Pancreas (tissue), 10 donors: ENCODE measurements around the gene RAP1A. TPM values are rescaled to one million over a fixed set of nuclear protein-coding genes. Genes with fewer than 3 reads are reported as not detected.

Experiments
- ATAC-seq, 4 donors: fragments of 200-7000 bp; cut with Tn5 transposase; one replicate each; pipeline versions ENCODE4 v1.8.0 to v1.9.1; 2020; ENCODE audit warnings: mild to moderate bottlenecking in 4 of 4, moderate library complexity in 4 of 4
- DNase-seq, 6 donors: peaks; one replicate each; pipeline ENCODE4 v3.0.0-alpha.2; 2020
- FAIRE-seq: peaks from 2 replicates; lab custom pipeline; 2012; peaks lifted over from hg19 to GRCh38; lab: Jason Lieb, UNC
- H3K27ac ChIP-seq, 4 donors: fragments of 200-600 bp; sonication (generic); 1 replicate in 3 of 4; 2 replicates in 1 of 4; pipeline versions ENCODE4 v1.5.0 to v1.8.0; 2020
- H3K27me3 ChIP-seq, 4 donors: fragments of 200-600 bp; one replicate each; pipeline ENCODE4 v1.8.0; 2021
- H3K36me3 ChIP-seq, 3 donors: fragments of 200-600 bp; sonication (generic) in 1 of 3; one replicate each; pipeline versions ENCODE4 v1.5.0 to v1.8.0; 2020 to 2021
- H3K4me1 ChIP-seq, 3 donors: fragments of 200-600 bp; one replicate each; pipeline ENCODE4 v1.8.0; 2021
- H3K4me3 ChIP-seq, 4 donors: fragments of 200-600 bp; sonication (generic) in 2 of 4; one replicate each; pipeline versions ENCODE4 v1.5.0 to v1.8.0; 2020 to 2021
- H3K9me3 ChIP-seq, 4 donors: fragments of 200-600 bp; one replicate each; pipeline ENCODE4 v1.8.0; 2021
- WGBS, 2 donors: extraction: QIAGEN DNeasy Blood & Tissue Kit; methylation state at CpG; one replicate each; pipeline ENCODE4 v1.1.7; 2013; 5-methylcytosine and 5-hydroxymethylcytosine counted together
- intact Hi-C, 3 donors: fragments of 100-400 bp; cut with DNase I; formaldehyde crosslinking; loops; one replicate each; pipeline versions ENCODE4 v1.11.1 to v1.14.2; 2022
- polyA plus RNA-seq, 2 donors: library from polyadenylated mRNA; stranded (reverse); fragments of 200-250 nt; gene quantifications; one replicate each; pipeline ENCODE4 v1.2.3, GENCODE V29; 2013
- total RNA-seq, 6 donors: library from RNA; stranded (reverse); fragmentation: NEBNext Ultra II Directional in 4 of 6; extraction: Animal tissue kit (Norgen Biotek cat#: 25700) in 4 of 6; gene quantifications; one replicate each; pipeline versions ENCODE4 v1.2.1 to v1.2.4, GENCODE V29; 2021 to 2023
- TF ChIP-seq, protein P1 (sequence below), 4 donors: fragments of 200-600 bp; sonication (generic) in 3 of 4; IDR thresholded peaks; one replicate each; pipeline versions ENCODE4 v1.5.0 to v1.8.0; 2021; ENCODE audit warnings: antibody characterized with exemption in 4 of 4
- donor health status: healthy with polysubstance abuse.
- donor health status: DM: no; HTN: no; CAD: no; lungs with moderate emphysema.
- donor health status: DM: no; HTN: no; CAD: no.
- donor health status: control.
- donor health status: control.
- donor health status: Bipolar disorder and iron deficiency.
- donor health status: DM: yes; HTN: yes; CAD: no.
- donor health status: DM: no; HTN: no; CAD: no.
- donor health status: DM: no; HTN: no; CAD: no.
- donor health status: DM: yes; HTN: yes; CAD: no.

Gene RAP1A
- total and polyA plus RNA-seq, 8 donors: 17.0 to 35.1 (median 21.5) TPM

DNA sequence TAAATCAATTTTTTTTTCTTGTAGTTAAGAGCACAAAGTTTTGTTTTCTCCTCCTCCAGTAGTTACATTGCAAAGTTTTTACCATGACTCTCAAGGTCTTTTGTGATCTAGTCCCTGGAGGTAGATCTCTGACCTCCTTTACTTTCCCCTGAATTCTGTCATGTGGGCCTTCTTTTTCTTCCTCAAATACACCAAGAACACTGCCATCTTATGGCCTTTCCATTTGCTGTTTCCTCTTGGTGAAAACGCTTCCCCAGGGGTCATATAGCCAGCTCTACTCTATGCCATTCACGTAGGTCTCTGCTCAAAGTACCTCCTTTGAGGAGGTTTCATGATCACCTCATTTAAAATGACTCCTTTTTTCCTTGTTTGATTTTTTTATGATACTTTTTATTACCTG is 138.8 kb downstream of the RAP1A start:
- peaks cover 0 to 18% (median 10%) of the 10 kb centered on the region in 3 donors for H3K36me3 ChIP-seq
- no peaks in the 10 kb centered on the region for H3K27me3 ChIP-seq
- TF ChIP-seq, protein P1, sequence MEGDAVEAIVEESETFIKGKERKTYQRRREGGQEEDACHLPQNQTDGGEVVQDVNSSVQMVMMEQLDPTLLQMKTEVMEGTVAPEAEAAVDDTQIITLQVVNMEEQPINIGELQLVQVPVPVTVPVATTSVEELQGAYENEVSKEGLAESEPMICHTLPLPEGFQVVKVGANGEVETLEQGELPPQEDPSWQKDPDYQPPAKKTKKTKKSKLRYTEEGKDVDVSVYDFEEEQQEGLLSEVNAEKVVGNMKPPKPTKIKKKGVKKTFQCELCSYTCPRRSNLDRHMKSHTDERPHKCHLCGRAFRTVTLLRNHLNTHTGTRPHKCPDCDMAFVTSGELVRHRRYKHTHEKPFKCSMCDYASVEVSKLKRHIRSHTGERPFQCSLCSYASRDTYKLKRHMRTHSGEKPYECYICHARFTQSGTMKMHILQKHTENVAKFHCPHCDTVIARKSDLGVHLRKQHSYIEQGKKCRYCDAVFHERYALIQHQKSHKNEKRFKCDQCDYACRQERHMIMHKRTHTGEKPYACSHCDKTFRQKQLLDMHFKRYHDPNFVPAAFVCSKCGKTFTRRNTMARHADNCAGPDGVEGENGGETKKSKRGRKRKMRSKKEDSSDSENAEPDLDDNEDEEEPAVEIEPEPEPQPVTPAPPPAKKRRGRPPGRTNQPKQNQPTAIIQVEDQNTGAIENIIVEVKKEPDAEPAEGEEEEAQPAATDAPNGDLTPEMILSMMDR (IDR thresholded peaks at IDR 0.05): no peak
- no peak overlapping the region for H3K4me3 ChIP-seq
- no peaks in the 10 kb centered on the region for H3K9me3 ChIP-seq
- H3K27ac ChIP-seq: no peak overlapping the region
- intact Hi-C loops: no loop called here
- H3K4me1 ChIP-seq: peaks cover 0 to 9% (median 0%) of the 10 kb centered on the region in 3 donors
- FAIRE-seq (no peak), DNase-seq (no peak), ATAC-seq (no peak)
- WGBS, 2 donors: 80 to 85% methylated on average over 2 of the region's 2 CpGs

DNA sequence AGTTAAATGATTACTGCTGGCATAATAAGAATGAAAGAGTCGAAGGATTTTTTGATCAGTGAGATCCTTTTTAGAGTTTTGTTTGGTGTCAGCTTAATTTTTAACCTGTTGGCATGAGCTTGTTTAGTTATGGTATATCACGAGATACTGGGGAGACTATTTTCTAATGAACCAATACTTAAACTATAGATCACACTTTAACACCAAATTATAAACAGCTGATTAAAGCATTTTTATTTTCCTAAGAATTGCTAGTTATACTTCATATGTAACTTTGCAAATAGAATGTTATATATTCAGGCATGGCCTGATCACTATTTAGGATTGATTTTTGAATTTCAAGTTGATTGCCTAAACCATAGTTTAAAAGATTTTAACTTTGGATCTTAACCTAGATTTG is 142.1 kb downstream of the RAP1A start:
- Histone ChIP-seq H3K9me3 (no peaks in the 10 kb centered on the region), H3K36me3 (peaks cover 0 to 22% (median 15%) of the 10 kb centered on the region in 3 donors), H3K27ac (no peak overlapping the region), H3K27me3 (no peaks in the 10 kb centered on the region), H3K4me1 (peaks cover 0 to 7% (median 0%) of the 10 kb centered on the region in 3 donors), H3K4me3 (no peak overlapping the region)
- intact Hi-C loops: loop anchor here in 2 of 3 donors (10.0 kb wide), 2 partner anchors 257 to 537 kb away; partner anchors contain the start of genes ADORA3 (in 1 of the 2), CHI3L2 (in 1 of the 2) and TMIGD3 (in 1 of the 2)
- FAIRE-seq (peak; percentile 29), DNase-seq (no peak), ATAC-seq (no peak)
- TF ChIP-seq, protein P1 (IDR thresholded peaks at IDR 0.05): no peak
- 43 to 55% methylated on average over 2 of the region's 2 CpGs for WGBS, 2 donors

DNA sequence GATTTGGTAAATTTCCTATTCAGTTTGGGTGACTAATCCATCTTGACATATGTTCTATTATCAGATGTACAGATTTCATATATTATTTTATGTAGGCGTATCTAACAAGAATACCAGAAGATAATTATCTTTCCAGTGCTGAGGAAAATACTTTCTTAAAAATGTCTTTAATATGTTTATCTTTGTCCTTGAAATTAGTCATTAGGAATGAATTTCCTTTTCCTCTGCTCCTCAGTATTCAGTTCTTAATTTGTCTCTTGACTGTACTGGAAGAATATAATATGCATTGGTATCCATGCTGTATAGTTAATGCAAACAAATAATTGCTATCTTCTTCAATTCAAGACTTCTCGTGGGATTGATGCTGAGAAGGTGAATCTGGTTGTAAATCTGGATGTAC is 142.7 kb downstream of the RAP1A start:
- Histone ChIP-seq H3K4me1 (peaks cover 0 to under 1% (median 0%) of the 10 kb centered on the region in 3 donors), H3K36me3 (peaks cover 0 to 25% (median 15%) of the 10 kb centered on the region in 3 donors), H3K4me3 (no peak overlapping the region), H3K27ac (no peak overlapping the region), H3K9me3 (no peaks in the 10 kb centered on the region), H3K27me3 (no peaks in the 10 kb centered on the region)
- DNase-seq (no peak), FAIRE-seq (no peak), ATAC-seq (no peak)
- TF ChIP-seq, protein P1 (IDR thresholded peaks at IDR 0.05): no peak
- intact Hi-C loops: loop anchor here in 2 of 3 donors (10.0 kb wide), 2 partner anchors 258 to 538 kb away; partner anchors contain the start of genes ADORA3 (in 1 of the 2), CHI3L2 (in 1 of the 2) and TMIGD3 (in 1 of the 2)
- WGBS, 2 donors: 92 to 93% methylated on average over 2 of the region's 2 CpGs

Other genes starting within 250 kb of the RAP1A start
- under 1 TPM; 0.28 to 0.65 (median 0.49) TPM for gene OVGP1, start 192.1 kb upstream of the RAP1A start, total RNA-seq
- gene OVGP1, start 192.1 kb upstream of the RAP1A start, polyA plus RNA-seq: 1 to 10 TPM; 1.6 to 3.8 TPM
- gene WDR77, start 170.5 kb upstream of the RAP1A start, total RNA-seq: 10 to 100 TPM in 2 of 6 donors, 1 to 10 TPM in 4; 4.8 to 13.9 (median 9.3) TPM
- 10 to 100 TPM; 10.6 to 15.2 TPM for gene WDR77, start 170.5 kb upstream of the RAP1A start, polyA plus RNA-seq
- gene ATP5PB, start 170.3 kb upstream of the RAP1A start, total RNA-seq: 100 to 1,000 TPM in 2 of 6 donors, 10 to 100 TPM in 4; 56.3 to 103 (median 89.2) TPM
- 100 to 1,000 TPM in 1 of 2 donors, 10 to 100 TPM in 1; 71.5 to 138 TPM for gene ATP5PB, start 170.3 kb upstream of the RAP1A start, polyA plus RNA-seq
- 1 to 10 TPM; 1.4 to 9.0 (median 2.0) TPM for gene C1orf162, start 145.8 kb upstream of the RAP1A start, total RNA-seq
- 10 to 100 TPM in 1 of 2 donors, 1 to 10 TPM in 1; 9.0 to 14.6 TPM for gene C1orf162, start 145.8 kb upstream of the RAP1A start, polyA plus RNA-seq
- 1 to 10 TPM in 3 of 6 donors, under 1 TPM in 3; 0.32 to 7.3 (median 1.1) TPM for gene ADORA3, start 116.2 kb upstream of the RAP1A start, total RNA-seq
- 1 to 10 TPM; 1.1 to 1.2 TPM for gene ADORA3, start 116.2 kb upstream of the RAP1A start, polyA plus RNA-seq
- gene TMIGD3, start 116.2 kb upstream of the RAP1A start, total RNA-seq: 1 to 10 TPM in 2 of 6 donors, under 1 TPM in 2, not detected in 2; 0.25 to 3.7 (median 1.2) TPM
- gene TMIGD3, start 116.2 kb upstream of the RAP1A start, polyA plus RNA-seq: 1 to 10 TPM in 1 of 2 donors, under 1 TPM in 1; 0.42 to 1.7 TPM
- gene INKA2, start 119.6 kb downstream of the RAP1A start, total RNA-seq: 1 to 10 TPM in 3 of 6 donors, under 1 TPM in 3; 0.28 to 2.1 (median 1.1) TPM
- gene INKA2, start 119.6 kb downstream of the RAP1A start, polyA plus RNA-seq: 1 to 10 TPM in 1 of 2 donors, under 1 TPM in 1; 0.72 to 1.3 TPM
- 1 to 10 TPM; 2.4 to 5.4 (median 4.3) TPM for gene DDX20, start 136.1 kb downstream of the RAP1A start, total RNA-seq
- gene DDX20, start 136.1 kb downstream of the RAP1A start, polyA plus RNA-seq: 1 to 10 TPM; 2.8 to 6.8 TPM